SU-DHL-6 (cell line): Measurements from ENCODE around the gene ITPRIP.

ENCODE experiments used
- H2AFZ ChIP-seq: fragments of 200-600 bp; sonication (generic); 2 replicates; pipeline ENCODE4 v1.6.1; 2014; ENCODE audit warnings: low read depth, mild to moderate bottlenecking, moderate library complexity, mixed read lengths, antibody characterized with exemption, low read length; ENCODE audit not compliant: severe bottlenecking
- H3F3A ChIP-seq: fragments of 200-600 bp; shearing (Covaris generic); 2 replicates; pipeline ENCODE4 v1.6.0; 2016; ENCODE audit warnings: antibody characterized with exemption, mild to moderate bottlenecking; ENCODE audit not compliant: insufficient read depth
- H3K27ac ChIP-seq: fragments of 200-600 bp; sonication (generic); 2 replicates; pipeline ENCODE4 v1.5.1; 2016; ENCODE audit warnings: low read depth, mild to moderate bottlenecking, low read length, moderate library complexity, mixed read lengths
- H3K27me3 ChIP-seq: fragments of 200-600 bp; sonication (generic), shearing (Covaris generic); 2 replicates; pipeline ENCODE4 v1.6.0; 2014; ENCODE audit warnings: mild to moderate bottlenecking, low read length
- H3K36me3 ChIP-seq: fragments of 200-600 bp; sonication (generic); 2 replicates; pipeline ENCODE4 v1.6.1; 2014; ENCODE audit warnings: mild to moderate bottlenecking, low read length, mixed read lengths
- H3K4me2 ChIP-seq: fragments of 300-600, 200-600 bp; shearing (Covaris generic), sonication (generic); 2 replicates; pipeline ENCODE4 v1.6.0; 2014; ENCODE audit warnings: low read length, low read depth, mild to moderate bottlenecking; ENCODE audit not compliant: poor library complexity, severe bottlenecking
- H3K4me3 ChIP-seq: fragments of 200-600 bp; sonication (generic); 2 replicates; pipeline ENCODE4 v1.5.1; 2014; ENCODE audit warnings: antibody characterized with exemption, low read length, mild to moderate bottlenecking, mixed read lengths; ENCODE audit not compliant: insufficient read depth, poor library complexity, severe bottlenecking
- H3K79me2 ChIP-seq: fragments of 200-600 bp; sonication (generic); 2 replicates; pipeline ENCODE4 v1.6.1; 2014; ENCODE audit warnings: mild to moderate bottlenecking, low read length, moderate library complexity; ENCODE audit not compliant: insufficient read depth
- H3K9ac ChIP-seq: fragments of 200-600 bp; sonication (generic); 2 replicates; pipeline ENCODE4 v1.7.0; 2014; ENCODE audit warnings: mild to moderate bottlenecking, low read length
- H3K9me2 ChIP-seq: fragments of 200-600 bp; sonication (generic); replicated peaks from 2 replicates; pipeline ENCODE4 v1.6.1; 2014; ENCODE audit warnings: low read length; ENCODE audit not compliant: insufficient read depth
- H3K9me3 ChIP-seq: fragments of 200-600 bp; sonication (generic); 2 replicates; pipeline ENCODE4 v1.6.1; 2014; ENCODE audit warnings: low read length, mixed read lengths; ENCODE audit not compliant: insufficient read depth
- H4K20me1 ChIP-seq: fragments of 200-600 bp; sonication (generic); 2 replicates; pipeline ENCODE4 v1.6.1; 2014; ENCODE audit warnings: low read depth, mild to moderate bottlenecking, antibody characterized with exemption, low read length, moderate library complexity, mixed read lengths
- EZH2phosphoT487 ChIP-seq: fragments of 200-600 bp; sonication (generic), shearing (Covaris generic); conservative IDR thresholded peaks from 2 replicates; pipeline ENCODE4 v1.6.1; 2018; ENCODE audit warnings: mild to moderate bottlenecking, antibody characterized with exemption, low read length, moderate library complexity, mixed read lengths
- TF ChIP-seq, protein P1 (sequence below): fragments of 200-600 bp; sonication (generic); IDR thresholded peaks from one replicate; pipeline ENCODE4 v1.5.1; 2017; ENCODE audit warnings: antibody characterized with exemption, mild to moderate bottlenecking, low read length, moderate library complexity; ENCODE audit not compliant: insufficient read depth, poor library complexity, severe bottlenecking

Gene ITPRIP

GRCh38 chr10:104328646-104328895, 9.7 kb downstream of the ITPRIP start:
- Histone ChIP-seq H3F3A (no peaks in the 10 kb centered on the region), H2AFZ (no peak overlapping the region), H3K27me3 (no peaks in the 10 kb centered on the region), H3K9me2 (no peaks in the 10 kb centered on the region), H4K20me1 (peaks cover 17% of the 10 kb centered on the region; the same call in 1 of the 2 replicates), H3K36me3 (no peaks in the 10 kb centered on the region), H3K4me2 (no peak overlapping the region), H3K9me3 (no peaks in the 10 kb centered on the region), H3K79me2 (peaks cover 90% of the 10 kb centered on the region), H3K9ac (no peak overlapping the region), H3K27ac (no peak overlapping the region), H3K4me3 (no peak overlapping the region)
- TF ChIP-seq EZH2phosphoT487 = no peak
- TF ChIP-seq, protein P1, sequence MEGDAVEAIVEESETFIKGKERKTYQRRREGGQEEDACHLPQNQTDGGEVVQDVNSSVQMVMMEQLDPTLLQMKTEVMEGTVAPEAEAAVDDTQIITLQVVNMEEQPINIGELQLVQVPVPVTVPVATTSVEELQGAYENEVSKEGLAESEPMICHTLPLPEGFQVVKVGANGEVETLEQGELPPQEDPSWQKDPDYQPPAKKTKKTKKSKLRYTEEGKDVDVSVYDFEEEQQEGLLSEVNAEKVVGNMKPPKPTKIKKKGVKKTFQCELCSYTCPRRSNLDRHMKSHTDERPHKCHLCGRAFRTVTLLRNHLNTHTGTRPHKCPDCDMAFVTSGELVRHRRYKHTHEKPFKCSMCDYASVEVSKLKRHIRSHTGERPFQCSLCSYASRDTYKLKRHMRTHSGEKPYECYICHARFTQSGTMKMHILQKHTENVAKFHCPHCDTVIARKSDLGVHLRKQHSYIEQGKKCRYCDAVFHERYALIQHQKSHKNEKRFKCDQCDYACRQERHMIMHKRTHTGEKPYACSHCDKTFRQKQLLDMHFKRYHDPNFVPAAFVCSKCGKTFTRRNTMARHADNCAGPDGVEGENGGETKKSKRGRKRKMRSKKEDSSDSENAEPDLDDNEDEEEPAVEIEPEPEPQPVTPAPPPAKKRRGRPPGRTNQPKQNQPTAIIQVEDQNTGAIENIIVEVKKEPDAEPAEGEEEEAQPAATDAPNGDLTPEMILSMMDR = no peak

GRCh38 chr10:104327745-104328645, 10.3 kb downstream of the ITPRIP start:
- Histone ChIP-seq H3K79me2 (peaks cover 89% of the 10 kb centered on the region), H3K9me2 (no peaks in the 10 kb centered on the region), H2AFZ (no peak overlapping the region), H3K27ac (no peak overlapping the region), H4K20me1 (peaks cover 17% of the 10 kb centered on the region; the same call in 1 of the 2 replicates), H3K27me3 (no peaks in the 10 kb centered on the region), H3K9me3 (no peaks in the 10 kb centered on the region), H3K9ac (no peak overlapping the region), H3K4me3 (no peak overlapping the region), H3K36me3 (no peaks in the 10 kb centered on the region), H3K4me2 (no peak overlapping the region), H3F3A (no peaks in the 10 kb centered on the region)
- TF ChIP-seq, protein P1 = no peak
- TF ChIP-seq EZH2phosphoT487 = no peak

- Histone ChIP-seq H3K4me2 (no peak overlapping the region), H3K9ac (no peak overlapping the region)
Measured at GRCh38 chr10:104326991-104327610, 11.2 kb downstream of the ITPRIP start.

More at GRCh38 chr10:104326991-104327610, 11.2 kb downstream of the ITPRIP start:
- Histone ChIP-seq H3K36me3 (no peaks in the 10 kb centered on the region), H3K79me2 (peaks cover 90% of the 10 kb centered on the region), H2AFZ (no peak overlapping the region), H4K20me1 (peaks cover 17% of the 10 kb centered on the region; the same call in 1 of the 2 replicates), H3K27ac (no peak overlapping the region), H3K9me2 (no peaks in the 10 kb centered on the region), H3F3A (no peaks in the 10 kb centered on the region), H3K27me3 (no peaks in the 10 kb centered on the region), H3K4me3 (no peak overlapping the region), H3K9me3 (no peaks in the 10 kb centered on the region)
- TF ChIP-seq EZH2phosphoT487 = no peak
- TF ChIP-seq, protein P1 = no peak
